ENCODE data around the gene INCENP. TPM values are rescaled to one million over a fixed set of nuclear protein-coding genes. Genes with fewer than 3 reads are reported as not detected.

INCENP gene
- total RNA-seq, 1 donor from 2014 or later: 105 TPM

GRCh38 chr11:62127941-62128770 lies 4.3 kb downstream of the INCENP start:
- Mint-ChIP-seq H3K9me3 (no peaks in the 10 kb centered on the region), H3K4me3 (ENCODE audit: low read depth) (no peak overlapping the region), H3K4me1 (ENCODE audit: low read depth) (peaks cover 28% of the 10 kb centered on the region), H3K36me3 (ENCODE audit: low read depth) (peaks cover 65% of the 10 kb centered on the region), H3K27ac (no peak overlapping the region), H3K27me3 (ENCODE audit: low read depth) (no peaks in the 10 kb centered on the region)
- no peak for DNase-seq (ENCODE audit: low spot score)
- intact Hi-C loops (cut with micrococcal nuclease): no loop called here

- H3K4me1 Mint-ChIP-seq (ENCODE audit: low read depth): peaks cover 24% of the 10 kb centered on the region
- DNase-seq (ENCODE audit: low spot score): no peak
- intact Hi-C loops (cut with micrococcal nuclease): no loop called here
- no peaks in the 10 kb centered on the region for H3K9me3 Mint-ChIP-seq
- H3K27ac Mint-ChIP-seq: no peak overlapping the region
- H3K36me3 Mint-ChIP-seq (ENCODE audit: low read depth): peaks cover 69% of the 10 kb centered on the region
- no peaks in the 10 kb centered on the region for H3K27me3 Mint-ChIP-seq (ENCODE audit: low read depth)
- H3K4me3 Mint-ChIP-seq (ENCODE audit: low read depth): no peak overlapping the region
Observed at GRCh38 chr11:62128835-62129234, 5.0 kb downstream of the INCENP start.

- Mint-ChIP-seq H3K27ac (no peak overlapping the region), H3K4me3 (ENCODE audit: low read depth) (no peak overlapping the region), H3K27me3 (ENCODE audit: low read depth) (no peaks in the 10 kb centered on the region), H3K4me1 (ENCODE audit: low read depth) (peaks cover 21% of the 10 kb centered on the region), H3K9me3 (no peaks in the 10 kb centered on the region), H3K36me3 (ENCODE audit: low read depth) (peaks cover 72% of the 10 kb centered on the region)
- DNase-seq (ENCODE audit: low spot score): no peak
- intact Hi-C loops (cut with micrococcal nuclease): no loop called here
Observed at GRCh38 chr11:62129590-62130282, 5.9 kb downstream of the INCENP start.

- Mint-ChIP-seq H3K4me3 (ENCODE audit: low read depth) (no peak overlapping the region), H3K36me3 (ENCODE audit: low read depth) (peaks cover 72% of the 10 kb centered on the region), H3K9me3 (no peaks in the 10 kb centered on the region), H3K27ac (no peak overlapping the region), H3K27me3 (ENCODE audit: low read depth) (no peaks in the 10 kb centered on the region), H3K4me1 (ENCODE audit: low read depth) (peaks cover 15% of the 10 kb centered on the region)
- no peak for DNase-seq (ENCODE audit: low spot score)
- intact Hi-C loops (cut with micrococcal nuclease): no loop called here
Observed at GRCh38 chr11:62130283-62131169, 6.7 kb downstream of the INCENP start.

- no peaks in the 10 kb centered on the region for H3K9me3 Mint-ChIP-seq
- no peaks in the 10 kb centered on the region for H3K27me3 Mint-ChIP-seq (ENCODE audit: low read depth)
- peaks cover 72% of the 10 kb centered on the region for H3K36me3 Mint-ChIP-seq (ENCODE audit: low read depth)
- no peak overlapping the region for H3K27ac Mint-ChIP-seq
- H3K4me3 Mint-ChIP-seq (ENCODE audit: low read depth): no peak overlapping the region
- intact Hi-C loops (cut with micrococcal nuclease): no loop called here
- peaks cover 10% of the 10 kb centered on the region for H3K4me1 Mint-ChIP-seq (ENCODE audit: low read depth)
- DNase-seq (ENCODE audit: low spot score): no peak
Observed at GRCh38 chr11:62131170-62131464, 7.3 kb downstream of the INCENP start.

GRCh38 chr11:62132191-62132590 lies 8.4 kb downstream of the INCENP start:
- Mint-ChIP-seq H3K36me3 (ENCODE audit: low read depth) (peaks cover 75% of the 10 kb centered on the region), H3K4me3 (ENCODE audit: low read depth) (no peak overlapping the region), H3K27me3 (ENCODE audit: low read depth) (no peaks in the 10 kb centered on the region), H3K27ac (no peak overlapping the region), H3K9me3 (no peaks in the 10 kb centered on the region), H3K4me1 (ENCODE audit: low read depth) (peaks cover 9% of the 10 kb centered on the region)
- intact Hi-C loops (cut with micrococcal nuclease): no loop called here
- DNase-seq (ENCODE audit: low spot score): no peak

GRCh38 chr11:62132689-62133293 lies 9.0 kb downstream of the INCENP start:
- H3K27me3 Mint-ChIP-seq (ENCODE audit: low read depth): no peaks in the 10 kb centered on the region
- intact Hi-C loops (cut with micrococcal nuclease): no loop called here
- peaks cover 73% of the 10 kb centered on the region for H3K36me3 Mint-ChIP-seq (ENCODE audit: low read depth)
- H3K9me3 Mint-ChIP-seq: no peaks in the 10 kb centered on the region
- no peak for DNase-seq (ENCODE audit: low spot score)
- H3K4me3 Mint-ChIP-seq (ENCODE audit: low read depth): no peak overlapping the region
- H3K27ac Mint-ChIP-seq: no peak overlapping the region
- peaks cover 6% of the 10 kb centered on the region for H3K4me1 Mint-ChIP-seq (ENCODE audit: low read depth)

- Mint-ChIP-seq H3K4me1 (ENCODE audit: low read depth) (peaks cover 6% of the 10 kb centered on the region), H3K36me3 (ENCODE audit: low read depth) (peaks cover 70% of the 10 kb centered on the region), H3K27me3 (ENCODE audit: low read depth) (no peaks in the 10 kb centered on the region), H3K4me3 (ENCODE audit: low read depth) (no peak overlapping the region), H3K27ac (peak overlapping the region; percentile 7), H3K9me3 (no peaks in the 10 kb centered on the region)
- no peak for DNase-seq (ENCODE audit: low spot score)
- intact Hi-C loops (cut with micrococcal nuclease): no loop called here
Observed at GRCh38 chr11:62133328-62134065, 9.7 kb downstream of the INCENP start.

GRCh38 chr11:62137276-62137861 lies 13.6 kb downstream of the INCENP start:
- H3K27me3 Mint-ChIP-seq (ENCODE audit: low read depth): no peaks in the 10 kb centered on the region
- intact Hi-C loops (cut with micrococcal nuclease): no loop called here
- peaks cover 54% of the 10 kb centered on the region for H3K36me3 Mint-ChIP-seq (ENCODE audit: low read depth)
- H3K4me3 Mint-ChIP-seq (ENCODE audit: low read depth): no peak overlapping the region
- H3K9me3 Mint-ChIP-seq: no peaks in the 10 kb centered on the region
- peaks cover 3% of the 10 kb centered on the region for H3K4me1 Mint-ChIP-seq (ENCODE audit: low read depth)
- DNase-seq (ENCODE audit: low spot score): no peak
- no peak overlapping the region for H3K27ac Mint-ChIP-seq

GRCh38 chr11:62137881-62138629 lies 14.2 kb downstream of the INCENP start:
- no peaks in the 10 kb centered on the region for H3K27me3 Mint-ChIP-seq (ENCODE audit: low read depth)
- no peak overlapping the region for H3K27ac Mint-ChIP-seq
- no peak overlapping the region for H3K4me3 Mint-ChIP-seq (ENCODE audit: low read depth)
- H3K9me3 Mint-ChIP-seq: no peaks in the 10 kb centered on the region
- H3K36me3 Mint-ChIP-seq (ENCODE audit: low read depth): peaks cover 54% of the 10 kb centered on the region
- intact Hi-C loops (cut with micrococcal nuclease): no loop called here
- DNase-seq (ENCODE audit: low spot score): no peak
- H3K4me1 Mint-ChIP-seq (ENCODE audit: low read depth): peaks cover 2% of the 10 kb centered on the region

- intact Hi-C loops (cut with micrococcal nuclease): no loop called here
- peaks cover 53% of the 10 kb centered on the region for H3K36me3 Mint-ChIP-seq (ENCODE audit: low read depth)
- H3K9me3 Mint-ChIP-seq: no peaks in the 10 kb centered on the region
- no peak for DNase-seq (ENCODE audit: low spot score)
- H3K4me1 Mint-ChIP-seq (ENCODE audit: low read depth): peaks cover 2% of the 10 kb centered on the region
- no peaks in the 10 kb centered on the region for H3K27me3 Mint-ChIP-seq (ENCODE audit: low read depth)
- no peak overlapping the region for H3K4me3 Mint-ChIP-seq (ENCODE audit: low read depth)
- H3K27ac Mint-ChIP-seq: no peak overlapping the region
Observed at GRCh38 chr11:62138630-62139425, 15.0 kb downstream of the INCENP start.

Measured in activated T-helper 2 cell treated with anti-CD3 and anti-CD28 coated beads, Interferon-gamma antibody, Interleukin-2, Interleukin-4, amounts not matched to agents 10 μg/mL and 5 μg/mL and 100 μg/mL, durations not matched to agents 14 hours and 24 hours and 36 hours (primary cell).